Adrenal gland (tissue), 12 donors: ENCODE measurements around the gene NRXN2. TPM values are rescaled to one million over a fixed set of nuclear protein-coding genes. Genes with fewer than 3 reads are reported as not detected.

Experiments
- DNase-seq, 7 donors: peaks; one replicate each; pipeline ENCODE4 v3.0.0-alpha.2; 2019 to 2020
- H3K27ac ChIP-seq, 5 donors: fragments of 200-600 bp; sonication (generic) in 4 of 5; 1 replicate in 3 of 5; 2 replicates in 2 of 5; pipeline versions ENCODE4 v1.5.1 to v1.8.0; 2016 to 2020; ENCODE audit warnings: mild to moderate bottlenecking in 1 of 5
- H3K27me3 ChIP-seq: fragments of 200-600 bp; 2 replicates; pipeline ENCODE4 v1.8.0; 2021
- H3K36me3 ChIP-seq, 2 donors: fragments of 200-600 bp; replicated peaks in 1 of 2; 1 replicate in 1 of 2; 2 replicates in 1 of 2; pipeline versions ENCODE4 v1.5.1 to v1.8.0; 2018 to 2022
- H3K4me1 ChIP-seq, 2 donors: fragments of 200-600 bp; replicated peaks in 1 of 2; 1 replicate in 1 of 2; 2 replicates in 1 of 2; pipeline versions ENCODE4 v1.5.1 to v1.8.0; 2018 to 2021
- H3K4me3 ChIP-seq, 4 donors: fragments of 200-600 bp; sonication (generic) in 3 of 4; one replicate each; pipeline ENCODE4 v1.5.1; 2016 to 2018
- H3K9me3 ChIP-seq, 3 donors: fragments of 200-600 bp; sonication (generic) in 1 of 3; replicated peaks in 1 of 3; 1 replicate in 2 of 3; 2 replicates in 1 of 3; pipeline versions ENCODE4 v1.5.1 to v1.8.0; 2016 to 2021
- CTCF ChIP-seq, 6 experiments: fragments of 450-650 bp in 4 of 6; fragments of 200-600 bp in 2 of 6; sonication (generic) in 1 of 6; IDR thresholded peaks; 1 replicate in 5 of 6; 2 replicates in 1 of 6; pipeline versions ENCODE4 v1.5.1 to v1.8.0; 2016 to 2021; ENCODE audit warnings: antibody characterized with exemption in 6 of 6, mild to moderate bottlenecking in 2 of 6, moderate library complexity in 1 of 6
- POLR2A ChIP-seq, 2 donors: fragments of 450-650 bp; IDR thresholded peaks; one replicate each; pipeline ENCODE4 v1.6.1; 2017; ENCODE audit warnings: antibody characterized with exemption in 2 of 2, mild to moderate bottlenecking in 2 of 2, moderate library complexity in 1 of 2
- WGBS, 4 donors: extraction: QIAGEN DNeasy Blood & Tissue Kit in 2 of 4; methylation state at CpG; one replicate each; pipeline versions ENCODE4 v1.1.5 to v1.1.7; 2013 to 2017; 5-methylcytosine and 5-hydroxymethylcytosine counted together
- intact Hi-C, 2 donors: fragments of 100-400 bp; cut with DNase I; formaldehyde crosslinking; loops; one replicate each; pipeline versions ENCODE4 v1.14.1 to v1.15.0; 2022 to 2023
- polyA plus RNA-seq, 3 donors: library from polyadenylated mRNA; stranded (reverse); fragments of 200-250 nt in 2 of 3; fragments of 350-450 nt in 1 of 3; fragmentation: Illumina TruSeq in 1 of 3; extraction: RNeasy Lipid Tissue Mini Kit (QIAGEN cat#74804) in 1 of 3; gene quantifications; one replicate each; pipeline ENCODE4 v1.2.3, GENCODE V29; 2013 to 2014
- total RNA-seq, 9 donors: library from RNA; depleted of rRNA in 4 of 9; stranded (reverse); fragments of >200 nt in 4 of 9; fragments of 120-200 nt in 1 of 9; fragmentation: NEBNext Ultra II Directional in 1 of 9; extraction: Animal tissue kit (Norgen Biotek cat#: 25700) in 1 of 9; gene quantifications; one replicate each; pipeline versions ENCODE4 v1.1.0 to v1.2.4, GENCODE V29; 2013 to 2023
- donor health status: healthy with polysubstance abuse.
- donor health status: Bipolar disorder and iron deficiency.
- donor health status: DM: yes; HTN: yes; CAD: no.
- donor health status: DM: no; HTN: no; CAD: no.
- donor health status: DM: no; HTN: no; CAD: no.
- donor health status: DM: yes; HTN: yes; CAD: no.

Gene NRXN2
- total and polyA plus RNA-seq, 12 donors: 1.7 to 17.1 (median 4.9) TPM

- DNase-seq: no peak
Measured at GRCh38 chr11:64692764-64693331, 30.1 kb downstream of the NRXN2 start.

GRCh38 chr11:64691543-64691942, 31.5 kb downstream of the NRXN2 start:
- WGBS, 4 donors: 90 to 100% (median 95%) methylated on average over 1 of the region's 1 CpG
- intact Hi-C loops: no loop called here

More at GRCh38 chr11:64692764-64693331, 30.1 kb downstream of the NRXN2 start:
- Histone ChIP-seq H3K27ac (no peak overlapping the region), H3K4me1 (peaks cover 0 to 11% of the 10 kb centered on the region in 2 donors), H3K36me3 (no peaks in the 10 kb centered on the region), H3K27me3 (no peaks in the 10 kb centered on the region), H3K9me3 (no peaks in the 10 kb centered on the region), H3K4me3 (no peak overlapping the region)
- TF ChIP-seq POLR2A (IDR thresholded peaks at IDR 0.05): no peak
- no peak for TF ChIP-seq CTCF (IDR thresholded peaks at IDR 0.05)
- intact Hi-C loops: no loop called here
- 31 to 40% (median 35%) methylated on average over 13 of the region's 13 CpGs for WGBS, 4 donors

GRCh38 chr11:64690235-64690634, 32.8 kb downstream of the NRXN2 start:
- TF ChIP-seq CTCF (IDR thresholded peaks at IDR 0.05) (no peak), POLR2A (IDR thresholded peaks at IDR 0.05) (no peak)
- H3K9me3 ChIP-seq: no peaks in the 10 kb centered on the region
- WGBS, 4 donors: 59 to 86% (median 65%) methylated on average over 3 to 8 of the region's 8 CpGs
- H3K27ac ChIP-seq: no peak overlapping the region
- no peak overlapping the region for H3K4me3 ChIP-seq
- no peak for DNase-seq
- no peaks in the 10 kb centered on the region for H3K36me3 ChIP-seq
- H3K27me3 ChIP-seq: no peaks in the 10 kb centered on the region
- peaks cover 0 to 18% of the 10 kb centered on the region in 2 donors for H3K4me1 ChIP-seq
- intact Hi-C loops: no loop called here

More at GRCh38 chr11:64691543-64691942, 31.5 kb downstream of the NRXN2 start:
- H3K9me3 ChIP-seq: no peaks in the 10 kb centered on the region
- H3K27me3 ChIP-seq: no peaks in the 10 kb centered on the region
- DNase-seq: no peak
- no peak overlapping the region for H3K27ac ChIP-seq
- no peak overlapping the region for H3K4me3 ChIP-seq
- no peaks in the 10 kb centered on the region for H3K36me3 ChIP-seq
- H3K4me1 ChIP-seq: peaks cover 0 to 18% of the 10 kb centered on the region in 2 donors
- TF ChIP-seq POLR2A (IDR thresholded peaks at IDR 0.05): no peak
- no peak for TF ChIP-seq CTCF (IDR thresholded peaks at IDR 0.05)

GRCh38 chr11:64688534-64688982, 34.4 kb downstream of the NRXN2 start:
- Histone ChIP-seq H3K4me1 (peaks cover 0 to 18% of the 10 kb centered on the region in 2 donors), H3K4me3 (peak overlapping the region in 1 of 4 donors; percentile 44), H3K27me3 (no peaks in the 10 kb centered on the region), H3K9me3 (no peaks in the 10 kb centered on the region), H3K27ac (peak overlapping the region in 2 of 5 donors; percentile 31 to 56), H3K36me3 (no peaks in the 10 kb centered on the region)
- TF ChIP-seq CTCF (IDR thresholded peaks at IDR 0.05) (peak; percentile 78 to 98 (median 94)), POLR2A (IDR thresholded peaks at IDR 0.05) (no peak)
- peak; percentile 85 to 94 (median 90) for DNase-seq
- intact Hi-C loops: loop anchor here in 1 of 2 donors (5.0 kb wide), 1 partner anchor 34 kb away; the partner anchor contains the start of gene NRXN2
- WGBS, 4 donors: 1 to 6% (median 2%) methylated on average over 10 to 13 of the region's 13 CpGs
